GM12891 (cell line): Measurements from ENCODE around the gene PTPN13.

Source experiments
- PAX5 ChIP-seq: IDR thresholded peaks from 2 replicates; pipeline ENCODE4 v1.6.1; 2011; ENCODE audit warnings: low read length, moderate library complexity, mild to moderate bottlenecking; ENCODE audit not compliant: insufficient read depth, severe bottlenecking
- POLR2A ChIP-seq: IDR thresholded peaks from 2 replicates; pipeline ENCODE4 v1.6.1; 2011; ENCODE audit warnings: low read depth, low read length, control low read depth
- POLR2AphosphoS5 ChIP-seq: IDR thresholded peaks from 2 replicates; pipeline ENCODE4 v1.6.1; 2011; ENCODE audit warnings: low read depth, low read length, control low read depth
- POU2F2 ChIP-seq: IDR thresholded peaks from 2 replicates; pipeline ENCODE4 v1.6.1; 2011; ENCODE audit warnings: low read depth, mild to moderate bottlenecking, control low read depth, low read length, moderate library complexity
- SPI1 ChIP-seq: IDR thresholded peaks from 2 replicates; pipeline ENCODE4 v1.6.1; 2011; ENCODE audit warnings: low read depth, low read length, control low read depth
- TAF1 ChIP-seq: IDR thresholded peaks from 2 replicates; pipeline ENCODE4 v1.6.1; 2011; ENCODE audit warnings: low read depth, low read length, control low read depth

GRCh38 chr4:86582410-86582809 is 11.7 kb upstream of the PTPN13 start:
- no peak for TF ChIP-seq POLR2A
- no peak for TF ChIP-seq TAF1
- no peak for TF ChIP-seq POLR2AphosphoS5
- TF ChIP-seq PAX5: no peak
- TF ChIP-seq SPI1: 0 out of 2 replicates have a peak, but pooled peaks have one; percentile 13
- TF ChIP-seq POU2F2: no peak
